ENCODE data around the gene TSPAN9. TPM values are rescaled to one million over a fixed set of nuclear protein-coding genes. Genes with fewer than 3 reads are reported as not detected.
A peak's percentile ranks its signal among the peaks of the same experiment; 100 is the strongest.

Gene TSPAN9
- polyA plus RNA-seq, 1 of the 3 experiments (the other 2 are of a cell fraction) = 34.9 TPM

- H3K4me3 ChIP-seq (ENCODE audit: low read depth in 2 of 2, low read length in 1 of 2) = no peak overlapping the region
- no peaks in the 10 kb centered on the region for H3K9me2 ChIP-seq
- H3K79me2 ChIP-seq (ENCODE audit: insufficient read depth) = no peaks in the 10 kb centered on the region
- no peaks in the 10 kb centered on the region for H3K27me3 ChIP-seq (ENCODE audit: insufficient read depth)
- H3K27ac ChIP-seq (ENCODE audit: low read depth in 2 of 2, low read length in 1 of 2) = peak overlapping the region in 1 of 2 experiments; percentile 48; a peak in 2 of 4 replicates
- CTCF ChIA-PET = interaction anchor here (1.1 to 13.4 kb wide), 3 partner anchors 14 to 147 kb away, joined by 3 to 368 read pairs (median 188); no protein-coding TSS in a partner anchor
- H3K9me3 ChIP-seq = no peaks in the 10 kb centered on the region
- no peak overlapping the region for H2AFZ ChIP-seq (ENCODE audit: low read depth)
- POLR2A ChIA-PET = no interaction called here
- no peak for TF ChIP-seq GATA2 (CRISPR knock-in tag; IDR thresholded peaks at IDR 0.05)
- TF ChIP-seq FOXM1 (IDR thresholded peaks at IDR 0.05; ENCODE audit: low read depth) = no peak
- TF ChIP-seq, protein P1, sequence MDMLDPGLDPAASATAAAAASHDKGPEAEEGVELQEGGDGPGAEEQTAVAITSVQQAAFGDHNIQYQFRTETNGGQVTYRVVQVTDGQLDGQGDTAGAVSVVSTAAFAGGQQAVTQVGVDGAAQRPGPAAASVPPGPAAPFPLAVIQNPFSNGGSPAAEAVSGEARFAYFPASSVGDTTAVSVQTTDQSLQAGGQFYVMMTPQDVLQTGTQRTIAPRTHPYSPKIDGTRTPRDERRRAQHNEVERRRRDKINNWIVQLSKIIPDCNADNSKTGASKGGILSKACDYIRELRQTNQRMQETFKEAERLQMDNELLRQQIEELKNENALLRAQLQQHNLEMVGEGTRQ (IDR thresholded peaks at IDR 0.05; ENCODE audit: borderline replicate concordance, low read depth, low read length) = no peak
- no peak for TF ChIP-seq EZH2phosphoT487 (IDR thresholded peaks at IDR 0.05; ENCODE audit: borderline replicate concordance, low read depth)
- TF ChIP-seq CHD2 (IDR thresholded peaks at IDR 0.05; ENCODE audit: low read length, partially characterized antibody) = no peak
- no peak for TF ChIP-seq CTCF (IDR thresholded peaks at IDR 0.05)
- no peak for TF ChIP-seq REST (IDR thresholded peaks at IDR 0.05; ENCODE audit: low read depth, low read length)
- TF ChIP-seq YY1 (IDR thresholded peaks at IDR 0.05; ENCODE audit: low read depth) = no peak
- no peak for TF ChIP-seq NRF1 (IDR thresholded peaks at IDR 0.05; ENCODE audit: low read depth, low read length)
- TF ChIP-seq ELF1 (IDR thresholded peaks at IDR 0.05) = no peak
- no peak for TF ChIP-seq TCF12 (IDR thresholded peaks at IDR 0.05)
- TF ChIP-seq, protein P2, sequence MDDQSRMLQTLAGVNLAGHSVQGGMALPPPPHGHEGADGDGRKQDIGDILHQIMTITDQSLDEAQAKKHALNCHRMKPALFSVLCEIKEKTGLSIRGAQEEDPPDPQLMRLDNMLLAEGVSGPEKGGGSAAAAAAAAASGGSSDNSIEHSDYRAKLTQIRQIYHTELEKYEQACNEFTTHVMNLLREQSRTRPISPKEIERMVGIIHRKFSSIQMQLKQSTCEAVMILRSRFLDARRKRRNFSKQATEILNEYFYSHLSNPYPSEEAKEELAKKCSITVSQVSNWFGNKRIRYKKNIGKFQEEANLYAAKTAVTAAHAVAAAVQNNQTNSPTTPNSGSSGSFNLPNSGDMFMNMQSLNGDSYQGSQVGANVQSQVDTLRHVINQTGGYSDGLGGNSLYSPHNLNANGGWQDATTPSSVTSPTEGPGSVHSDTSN (IDR thresholded peaks at IDR 0.05) = no peak
- TF ChIP-seq FOSL2 (IDR thresholded peaks at IDR 0.05; ENCODE audit: borderline replicate concordance, low read depth) = no peak
- TF ChIP-seq RFX5 (IDR thresholded peaks at IDR 0.05; ENCODE audit: low read length) = no peak
- TF ChIP-seq POLR2AphosphoS5 (IDR thresholded peaks at IDR 0.05; ENCODE audit: low read depth, low read length) = no peak
- TF ChIP-seq MXI1 (IDR thresholded peaks at IDR 0.05; ENCODE audit: low read depth, low read length) = no peak
- TF ChIP-seq FOXJ3 (CRISPR knock-in tag; IDR thresholded peaks at IDR 0.05) = no peak
- TF ChIP-seq IRF3 (IDR thresholded peaks at IDR 0.05; ENCODE audit: low read depth, low read length) = no peak
- no peak for TF ChIP-seq MEF2A (IDR thresholded peaks at IDR 0.05; ENCODE audit: borderline replicate concordance, low read depth)
- TF ChIP-seq JUND (IDR thresholded peaks at IDR 0.05) = no peak
- H3K9ac ChIP-seq = no peak overlapping the region
- no peaks in the 10 kb centered on the region for H3F3A ChIP-seq (replicated peaks; ENCODE audit: insufficient read depth)
- H3K4me1 ChIP-seq (ENCODE audit: control insufficient read depth in 1 of 2, insufficient read depth in 2 of 2, low read depth in 1 of 2, low read length in 1 of 2) = peaks cover 0 to 22% of the 10 kb centered on the region in 2 experiments; a peak in 1 of 4 replicates
- H3K4me2 ChIP-seq = no peak overlapping the region
- H3K36me3 ChIP-seq (replicated peaks in 1 of 2; ENCODE audit: control insufficient read depth in 1 of 2, insufficient read depth in 2 of 2, low read length in 1 of 2) = peaks cover 0 to 2% of the 10 kb centered on the region in 2 experiments
- 96% methylated on average over 8 of the region's 14 CpGs for WGBS (ENCODE audit: low lambda C conversion rate)
- DNase-seq = peak; percentile 66
- H4K20me1 ChIP-seq (ENCODE audit: insufficient read depth) = no peaks in the 10 kb centered on the region
These were observed 203.8 kb downstream of the TSPAN9 start for GRCh38 chr12:3280967-3281366.

Data from SK-N-SH (cell line).